ENCODE results near the gene RPL36A.

Gene RPL36A

GRCh38 chrX:101417190-101417589 is 26.4 kb downstream of the RPL36A start:
- Histone ChIP-seq H3K27me3 (ENCODE audit: insufficient read depth, insufficient read length) (no peaks in the 10 kb centered on the region), H3K9ac (ENCODE audit: insufficient read length, low read depth) (no peak overlapping the region), H3K4me3 (ENCODE audit: insufficient read length, low read depth) (no peak overlapping the region), H3K36me3 (ENCODE audit: insufficient read depth, insufficient read length, low read length) (peaks cover 27% of the 10 kb centered on the region), H3K4me1 (ENCODE audit: insufficient read depth, insufficient read length) (peaks cover 3% of the 10 kb centered on the region), H3K9me3 (ENCODE audit: insufficient read depth, low read length) (no peaks in the 10 kb centered on the region)
- TF ChIP-seq ZNF274 (IDR thresholded peaks at IDR 0.05; ENCODE audit: low read depth, low read length), result no peak
- TF ChIP-seq YY1 (IDR thresholded peaks at IDR 0.05; ENCODE audit: insufficient read depth, insufficient read length), result no peak
- TF ChIP-seq SUZ12 (IDR thresholded peaks at IDR 0.05; ENCODE audit: extremely low read depth, insufficient read depth, insufficient read length), result no peak
- no peak for DNase-seq (ENCODE audit: low read depth, low spot score)

DNA sequence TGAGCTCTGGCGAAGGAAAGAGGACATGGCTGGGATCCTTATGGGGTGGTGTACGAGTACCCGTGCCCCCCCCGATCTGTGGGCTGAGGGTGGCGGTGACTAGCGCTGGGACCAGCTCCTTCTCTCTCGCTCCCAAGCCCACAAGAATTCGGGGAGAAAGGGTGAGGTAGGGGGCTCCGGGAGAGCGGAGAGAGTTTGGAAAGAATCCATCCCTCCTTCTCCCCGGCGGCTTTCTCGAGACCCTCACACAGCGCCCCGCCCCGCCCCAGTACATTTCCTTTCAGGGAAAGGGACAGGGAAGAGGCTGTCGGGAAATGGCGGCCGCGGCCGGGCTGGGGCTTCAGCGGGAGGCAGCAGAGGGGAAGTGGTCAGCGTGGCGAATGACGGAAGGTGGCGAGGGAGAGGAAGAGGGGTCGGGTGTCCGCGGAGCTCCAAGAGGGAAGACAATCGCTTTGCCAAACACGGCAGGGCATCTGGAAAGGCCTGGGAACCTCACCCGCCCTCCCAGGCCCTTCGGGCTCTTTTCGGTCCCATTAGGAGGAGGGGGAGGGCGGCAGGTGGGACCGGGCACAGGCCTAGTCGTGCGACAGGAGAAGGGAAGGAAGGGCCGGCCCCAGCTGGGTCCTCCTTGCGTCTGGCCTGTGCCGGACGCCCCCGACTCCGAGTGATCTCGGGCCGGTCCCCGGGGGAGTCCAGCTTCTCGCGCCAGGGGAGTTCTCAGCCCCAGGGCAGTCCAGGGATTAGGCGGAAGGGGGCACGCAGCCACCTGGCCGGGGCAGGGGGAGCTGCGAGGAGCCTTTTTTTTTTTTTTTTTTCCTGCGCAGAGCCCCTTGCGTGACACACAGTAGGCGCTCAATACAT is 27.4 kb downstream of the RPL36A start:
- Histone ChIP-seq H3K27me3 (ENCODE audit: insufficient read depth, insufficient read length) (no peaks in the 10 kb centered on the region), H3K9me3 (ENCODE audit: insufficient read depth, low read length) (no peaks in the 10 kb centered on the region), H3K4me1 (ENCODE audit: insufficient read depth, insufficient read length) (peaks cover 3% of the 10 kb centered on the region), H3K4me3 (ENCODE audit: insufficient read length, low read depth) (peak overlapping the region; percentile 85), H3K9ac (ENCODE audit: insufficient read length, low read depth) (peak overlapping the region; percentile 90), H3K36me3 (ENCODE audit: insufficient read depth, insufficient read length, low read length) (peaks cover 19% of the 10 kb centered on the region)
- DNase-seq (ENCODE audit: low read depth, low spot score), result no peak
- TF ChIP-seq YY1 (IDR thresholded peaks at IDR 0.05; ENCODE audit: insufficient read depth, insufficient read length) (peak; percentile 67), ZNF274 (IDR thresholded peaks at IDR 0.05; ENCODE audit: low read depth, low read length) (no peak), SUZ12 (IDR thresholded peaks at IDR 0.05; ENCODE audit: extremely low read depth, insufficient read depth, insufficient read length) (no peak)

DNA sequence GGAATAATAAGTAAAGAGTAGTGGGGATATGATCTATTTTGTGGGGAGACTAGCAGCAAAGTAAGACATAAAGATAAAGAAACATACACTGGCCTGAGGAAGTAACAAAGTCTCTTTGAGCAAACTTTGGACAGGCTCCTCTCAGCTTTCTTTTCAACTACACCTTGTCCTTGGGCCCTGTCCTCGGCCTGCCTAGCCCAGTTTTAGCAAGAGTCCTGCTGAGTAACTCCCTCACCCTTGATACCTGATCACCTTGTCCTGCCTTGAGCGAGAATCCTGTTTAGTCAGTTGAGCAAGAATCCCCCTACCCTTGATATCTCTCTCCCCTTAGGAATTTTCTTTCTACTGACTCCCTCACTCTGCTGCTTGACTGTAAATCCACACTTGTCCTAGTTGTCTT is 28.7 kb downstream of the RPL36A start:
- no peak for DNase-seq (ENCODE audit: low read depth, low spot score)
- Histone ChIP-seq H3K27me3 (ENCODE audit: insufficient read depth, insufficient read length) (no peaks in the 10 kb centered on the region), H3K9ac (ENCODE audit: insufficient read length, low read depth) (no peak overlapping the region), H3K9me3 (ENCODE audit: insufficient read depth, low read length) (no peaks in the 10 kb centered on the region), H3K4me3 (ENCODE audit: insufficient read length, low read depth) (no peak overlapping the region), H3K4me1 (ENCODE audit: insufficient read depth, insufficient read length) (peaks cover 3% of the 10 kb centered on the region), H3K36me3 (ENCODE audit: insufficient read depth, insufficient read length, low read length) (peaks cover 27% of the 10 kb centered on the region)
- TF ChIP-seq ZNF274 (IDR thresholded peaks at IDR 0.05; ENCODE audit: low read depth, low read length) (no peak), SUZ12 (IDR thresholded peaks at IDR 0.05; ENCODE audit: extremely low read depth, insufficient read depth, insufficient read length) (no peak), YY1 (IDR thresholded peaks at IDR 0.05; ENCODE audit: insufficient read depth, insufficient read length) (no peak)

DNA sequence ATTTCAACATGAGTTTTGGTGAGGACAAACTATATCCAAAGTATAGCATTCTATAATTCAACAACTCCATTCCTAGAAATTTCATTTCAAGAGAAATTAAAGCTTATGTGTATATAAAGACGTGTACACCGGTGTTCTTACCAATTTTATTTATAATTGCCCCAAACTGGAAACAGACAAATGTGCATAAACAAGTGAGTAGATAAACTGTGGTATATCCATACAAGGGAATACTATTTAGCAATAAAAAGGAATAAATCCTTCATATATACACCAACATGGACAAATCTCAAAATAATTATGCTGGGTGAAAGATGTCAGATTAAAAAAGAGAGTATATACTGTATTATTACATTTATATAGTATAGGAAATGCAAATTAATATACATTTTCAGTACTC is 37.1 kb downstream of the RPL36A start:
- TF ChIP-seq ZNF274 (IDR thresholded peaks at IDR 0.05; ENCODE audit: low read depth, low read length) (no peak), YY1 (IDR thresholded peaks at IDR 0.05; ENCODE audit: insufficient read depth, insufficient read length) (no peak), SUZ12 (IDR thresholded peaks at IDR 0.05; ENCODE audit: extremely low read depth, insufficient read depth, insufficient read length) (no peak)
- H3K27me3 ChIP-seq (ENCODE audit: insufficient read depth, insufficient read length), result no peaks in the 10 kb centered on the region
- peaks cover 15% of the 10 kb centered on the region; the same call in 1 of the 2 replicates for H3K9me3 ChIP-seq (ENCODE audit: insufficient read depth, low read length)
- H3K9ac ChIP-seq (ENCODE audit: insufficient read length, low read depth), result no peak overlapping the region
- no peak for DNase-seq (ENCODE audit: low read depth, low spot score)
- no peak overlapping the region for H3K4me3 ChIP-seq (ENCODE audit: insufficient read length, low read depth)
- H3K36me3 ChIP-seq (ENCODE audit: insufficient read depth, insufficient read length, low read length), result peaks cover 53% of the 10 kb centered on the region
- no peaks in the 10 kb centered on the region for H3K4me1 ChIP-seq (ENCODE audit: insufficient read depth, insufficient read length)

GRCh38 chrX:101429934-101430333 is 39.1 kb downstream of the RPL36A start:
- peaks cover 42% of the 10 kb centered on the region for H3K36me3 ChIP-seq (ENCODE audit: insufficient read depth, insufficient read length, low read length)
- no peaks in the 10 kb centered on the region for H3K4me1 ChIP-seq (ENCODE audit: insufficient read depth, insufficient read length)
- H3K9ac ChIP-seq (ENCODE audit: insufficient read length, low read depth), result no peak overlapping the region
- TF ChIP-seq YY1 (IDR thresholded peaks at IDR 0.05; ENCODE audit: insufficient read depth, insufficient read length), result no peak
- no peak for TF ChIP-seq SUZ12 (IDR thresholded peaks at IDR 0.05; ENCODE audit: extremely low read depth, insufficient read depth, insufficient read length)
- no peak for TF ChIP-seq ZNF274 (IDR thresholded peaks at IDR 0.05; ENCODE audit: low read depth, low read length)
- H3K9me3 ChIP-seq (ENCODE audit: insufficient read depth, low read length), result peaks cover 16% of the 10 kb centered on the region; the same call in 1 of the 2 replicates
- no peak for DNase-seq (ENCODE audit: low read depth, low spot score)
- no peaks in the 10 kb centered on the region for H3K27me3 ChIP-seq (ENCODE audit: insufficient read depth, insufficient read length)
- H3K4me3 ChIP-seq (ENCODE audit: insufficient read length, low read depth), result no peak overlapping the region

DNA sequence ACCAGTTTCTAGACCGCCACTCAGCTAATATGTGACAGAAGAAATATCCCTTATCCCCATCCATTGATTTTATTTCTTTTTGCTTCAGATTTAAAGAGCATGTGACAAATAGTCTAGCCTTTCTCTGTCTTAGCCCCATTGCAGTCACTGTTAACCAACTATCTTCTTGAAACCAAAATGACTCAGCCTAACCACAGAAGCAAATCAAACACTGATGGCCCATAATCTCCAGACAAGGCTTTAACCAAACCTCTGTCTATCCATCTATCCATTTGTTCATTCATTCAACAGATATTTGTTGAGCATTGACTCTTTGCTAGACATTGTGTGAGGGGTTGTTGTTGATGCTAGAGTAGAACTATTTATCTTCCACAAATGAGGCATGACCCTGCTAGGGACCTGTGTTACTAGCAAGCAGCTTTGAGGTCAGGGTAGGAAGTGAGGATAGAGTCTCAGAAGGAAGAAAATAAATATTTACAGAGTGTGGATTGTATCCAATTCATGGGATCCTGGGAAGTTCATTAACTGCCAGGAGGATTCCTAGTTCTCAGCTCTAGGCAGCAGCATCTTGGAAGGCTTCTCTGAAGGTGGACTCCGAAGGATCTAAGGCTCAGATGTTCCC is 39.8 kb downstream of the RPL36A start:
- H3K36me3 ChIP-seq (ENCODE audit: insufficient read depth, insufficient read length, low read length), result peaks cover 41% of the 10 kb centered on the region
- H3K9ac ChIP-seq (ENCODE audit: insufficient read length, low read depth), result no peak overlapping the region
- H3K4me1 ChIP-seq (ENCODE audit: insufficient read depth, insufficient read length), result no peaks in the 10 kb centered on the region
- no peak for DNase-seq (ENCODE audit: low read depth, low spot score)
- no peaks in the 10 kb centered on the region for H3K27me3 ChIP-seq (ENCODE audit: insufficient read depth, insufficient read length)
- H3K9me3 ChIP-seq (ENCODE audit: insufficient read depth, low read length), result peaks cover 16% of the 10 kb centered on the region; the same call in 1 of the 2 replicates
- no peak overlapping the region for H3K4me3 ChIP-seq (ENCODE audit: insufficient read length, low read depth)
- TF ChIP-seq ZNF274 (IDR thresholded peaks at IDR 0.05; ENCODE audit: low read depth, low read length) (no peak), YY1 (IDR thresholded peaks at IDR 0.05; ENCODE audit: insufficient read depth, insufficient read length) (no peak), SUZ12 (IDR thresholded peaks at IDR 0.05; ENCODE audit: extremely low read depth, insufficient read depth, insufficient read length) (no peak)

DNA sequence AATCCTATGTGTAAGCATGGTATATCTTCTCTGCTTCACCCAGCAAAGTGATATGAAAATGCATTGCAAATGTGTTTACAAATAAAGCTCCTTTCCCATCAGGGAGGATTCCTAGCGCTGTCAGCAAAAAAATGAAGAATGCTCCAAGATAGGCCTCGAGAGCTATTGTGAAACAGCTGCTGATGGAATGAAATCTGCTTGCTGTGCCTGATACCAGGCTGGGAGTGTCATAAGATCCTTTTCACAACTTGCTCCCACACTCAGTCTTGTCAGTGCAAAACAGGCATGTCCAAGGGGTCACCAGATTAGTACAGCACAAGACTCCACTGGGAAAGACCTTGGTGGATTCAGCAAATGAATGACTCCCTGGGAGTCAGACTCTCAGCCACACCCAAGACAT is 51.3 kb downstream of the RPL36A start:
- Histone ChIP-seq H3K4me3 (ENCODE audit: insufficient read length, low read depth) (no peak overlapping the region), H3K36me3 (ENCODE audit: insufficient read depth, insufficient read length, low read length) (peaks cover 41% of the 10 kb centered on the region), H3K9ac (ENCODE audit: insufficient read length, low read depth) (no peak overlapping the region), H3K4me1 (ENCODE audit: insufficient read depth, insufficient read length) (no peaks in the 10 kb centered on the region), H3K27me3 (ENCODE audit: insufficient read depth, insufficient read length) (no peaks in the 10 kb centered on the region), H3K9me3 (ENCODE audit: insufficient read depth, low read length) (peaks cover 10% of the 10 kb centered on the region; the same call in 1 of the 2 replicates)
- no peak for TF ChIP-seq YY1 (IDR thresholded peaks at IDR 0.05; ENCODE audit: insufficient read depth, insufficient read length)
- no peak for TF ChIP-seq SUZ12 (IDR thresholded peaks at IDR 0.05; ENCODE audit: extremely low read depth, insufficient read depth, insufficient read length)
- TF ChIP-seq ZNF274 (IDR thresholded peaks at IDR 0.05; ENCODE audit: low read depth, low read length), result no peak
- DNase-seq (ENCODE audit: low read depth, low spot score), result no peak
